ENCODE data around the gene SLC6A16.
A peak's percentile ranks its signal among the peaks of the same experiment; 100 is the strongest.
"Not testable (repeated sequence)": the region's sequence is repeated elsewhere in the genome, so short reads cannot be mapped to it uniquely, and the experiment has no call there.

SLC6A16 gene

GRCh38 chr19:49272204-49272603 is 52.8 kb downstream of the SLC6A16 start:
- H3K27ac ChIP-seq: no peak overlapping the region
- TF ChIP-seq ZFX (IDR thresholded peaks at IDR 0.05; ENCODE audit: borderline replicate concordance) (no peak), CTCF (IDR thresholded peaks at IDR 0.05) (no peak)

GRCh38 chr19:49271080-49271753 is 53.8 kb downstream of the SLC6A16 start:
- no peak overlapping the region for H3K27ac ChIP-seq
- TF ChIP-seq ZFX (IDR thresholded peaks at IDR 0.05; ENCODE audit: borderline replicate concordance): no peak
- TF ChIP-seq CTCF (IDR thresholded peaks at IDR 0.05): no peak

GRCh38 chr19:49266409-49266808 is 58.6 kb downstream of the SLC6A16 start:
- H3K27ac ChIP-seq: not testable (repeated sequence)
- TF ChIP-seq CTCF (IDR thresholded peaks at IDR 0.05): peak; percentile 81

- H3K27ac ChIP-seq: no peak overlapping the region
- no peak for TF ChIP-seq ZFX (IDR thresholded peaks at IDR 0.05; ENCODE audit: borderline replicate concordance)
- no peak for TF ChIP-seq CTCF (IDR thresholded peaks at IDR 0.05)
Measured at GRCh38 chr19:49264258-49264657, 60.7 kb downstream of the SLC6A16 start.

- no peak for TF ChIP-seq CTCF (IDR thresholded peaks at IDR 0.05)
- no peak for TF ChIP-seq ZFX (IDR thresholded peaks at IDR 0.05; ENCODE audit: borderline replicate concordance)
- H3K27ac ChIP-seq: no peak overlapping the region
Measured at GRCh38 chr19:49261602-49262001, 63.4 kb downstream of the SLC6A16 start.

- no peak for TF ChIP-seq ZFX (IDR thresholded peaks at IDR 0.05; ENCODE audit: borderline replicate concordance)
- no peak overlapping the region for H3K27ac ChIP-seq
Measured at GRCh38 chr19:49256691-49257090, 68.3 kb downstream of the SLC6A16 start.

- no peak for TF ChIP-seq CTCF (IDR thresholded peaks at IDR 0.05)
- TF ChIP-seq ZFX (IDR thresholded peaks at IDR 0.05; ENCODE audit: borderline replicate concordance): no peak
- no peak overlapping the region for H3K27ac ChIP-seq
Measured at GRCh38 chr19:49255674-49256073, 69.3 kb downstream of the SLC6A16 start.

GRCh38 chr19:49249933-49250332 is 75.1 kb downstream of the SLC6A16 start:
- TF ChIP-seq ZFX (IDR thresholded peaks at IDR 0.05; ENCODE audit: borderline replicate concordance): no peak
- TF ChIP-seq CTCF (IDR thresholded peaks at IDR 0.05): no peak
- no peak overlapping the region for H3K27ac ChIP-seq
